Ascending aorta (tissue), 2 donors: ENCODE measurements around the gene LRP5. TPM values are rescaled to one million over a fixed set of nuclear protein-coding genes. Genes with fewer than 3 reads are reported as not detected.
A peak's percentile ranks its signal among the peaks of the same experiment; 100 is the strongest.

Source experiments
- DNase-seq, 2 donors: peaks; one replicate each; pipeline ENCODE4 v3.0.0-alpha.2; 2019; ENCODE audit warnings: low spot score in 2 of 2
- H3K27ac ChIP-seq, 2 donors: fragments of 200-600 bp; sonication (generic); one replicate each; pipeline ENCODE4 v1.5.1; 2016 to 2017; ENCODE audit warnings: mild to moderate bottlenecking in 1 of 2
- H3K27me3 ChIP-seq: fragments of 200-600 bp; sonication (generic); one replicate; pipeline ENCODE4 v1.5.1; 2017
- H3K36me3 ChIP-seq, 2 donors: fragments of 200-600 bp; sonication (generic); one replicate each; pipeline ENCODE4 v1.5.1; 2016
- H3K4me1 ChIP-seq, 2 donors: fragments of 200-600 bp; sonication (generic); one replicate each; pipeline ENCODE4 v1.5.1; 2016 to 2017; ENCODE audit warnings: mild to moderate bottlenecking in 1 of 2
- H3K4me3 ChIP-seq, 2 donors: fragments of 200-600 bp; sonication (generic); one replicate each; pipeline ENCODE4 v1.5.1; 2016 to 2017; ENCODE audit warnings: mild to moderate bottlenecking in 1 of 2
- H3K9me3 ChIP-seq, 2 donors: fragments of 200-600 bp; sonication (generic); one replicate each; pipeline ENCODE4 v1.5.1; 2016
- intact Hi-C: fragments of 100-400 bp; cut with DNase I; formaldehyde crosslinking; loops from one replicate; pipeline ENCODE4 v1.15.1; 2023
- total RNA-seq: library from RNA; depleted of rRNA; stranded (reverse); fragments of >200 nt; gene quantifications from one replicate; pipeline ENCODE4 v1.1.0, GENCODE V29; 2016
- TF ChIP-seq, protein P1 (sequence below), 3 experiments: fragments of 200-600 bp in 2 of 3; fragments of 450-650 bp in 1 of 3; sonication (generic) in 2 of 3; IDR thresholded peaks; one replicate each; pipeline ENCODE4 v1.5.1; 2016 to 2019; ENCODE audit warnings: antibody characterized with exemption in 3 of 3, mild to moderate bottlenecking in 1 of 3, moderate library complexity in 1 of 3

LRP5 gene
- total RNA-seq, 1 donor from 2014 or later = 130 TPM

DNA sequence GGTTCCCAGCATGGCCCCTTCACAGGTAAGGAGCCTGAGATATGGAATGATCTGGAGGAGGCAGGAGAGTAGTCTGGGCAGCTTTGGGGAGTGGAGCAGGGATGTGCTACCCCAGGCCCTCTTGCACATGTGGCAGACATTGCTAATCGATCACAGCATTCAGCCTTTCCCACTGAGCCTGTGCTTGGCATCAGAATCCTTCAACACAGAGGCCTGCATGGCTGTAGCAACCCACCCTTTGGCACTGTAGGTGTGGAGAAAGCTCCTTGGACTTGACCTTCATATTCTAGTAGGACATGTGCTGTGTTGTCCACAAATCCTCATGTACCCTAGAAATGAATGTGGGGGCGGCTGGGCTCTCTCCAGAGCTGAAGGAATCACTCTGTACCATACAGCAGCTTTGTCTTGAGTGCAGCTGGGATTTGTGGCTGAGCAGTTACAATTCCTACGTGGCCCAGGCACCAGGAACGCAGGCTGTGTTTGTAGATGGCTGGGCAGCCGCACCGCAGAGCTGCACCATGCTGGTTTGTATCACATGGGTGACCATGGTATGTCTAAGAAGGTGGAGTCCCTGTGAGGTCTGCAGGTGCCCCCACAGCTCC is 126.4 kb downstream of the LRP5 start:
- intact Hi-C loops = no loop called here
- no peak for DNase-seq
- Histone ChIP-seq H3K36me3 (peaks cover 77 to 92% of the 10 kb centered on the region in 2 donors), H3K27ac (peak overlapping the region in 1 of 2 donors; percentile 65), H3K4me1 (peaks cover 0 to 6% of the 10 kb centered on the region in 2 donors), H3K9me3 (no peaks in the 10 kb centered on the region), H3K27me3 (no peaks in the 10 kb centered on the region), H3K4me3 (no peak overlapping the region)
- TF ChIP-seq, protein P1, sequence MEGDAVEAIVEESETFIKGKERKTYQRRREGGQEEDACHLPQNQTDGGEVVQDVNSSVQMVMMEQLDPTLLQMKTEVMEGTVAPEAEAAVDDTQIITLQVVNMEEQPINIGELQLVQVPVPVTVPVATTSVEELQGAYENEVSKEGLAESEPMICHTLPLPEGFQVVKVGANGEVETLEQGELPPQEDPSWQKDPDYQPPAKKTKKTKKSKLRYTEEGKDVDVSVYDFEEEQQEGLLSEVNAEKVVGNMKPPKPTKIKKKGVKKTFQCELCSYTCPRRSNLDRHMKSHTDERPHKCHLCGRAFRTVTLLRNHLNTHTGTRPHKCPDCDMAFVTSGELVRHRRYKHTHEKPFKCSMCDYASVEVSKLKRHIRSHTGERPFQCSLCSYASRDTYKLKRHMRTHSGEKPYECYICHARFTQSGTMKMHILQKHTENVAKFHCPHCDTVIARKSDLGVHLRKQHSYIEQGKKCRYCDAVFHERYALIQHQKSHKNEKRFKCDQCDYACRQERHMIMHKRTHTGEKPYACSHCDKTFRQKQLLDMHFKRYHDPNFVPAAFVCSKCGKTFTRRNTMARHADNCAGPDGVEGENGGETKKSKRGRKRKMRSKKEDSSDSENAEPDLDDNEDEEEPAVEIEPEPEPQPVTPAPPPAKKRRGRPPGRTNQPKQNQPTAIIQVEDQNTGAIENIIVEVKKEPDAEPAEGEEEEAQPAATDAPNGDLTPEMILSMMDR (IDR thresholded peaks at IDR 0.05) = no peak

DNA sequence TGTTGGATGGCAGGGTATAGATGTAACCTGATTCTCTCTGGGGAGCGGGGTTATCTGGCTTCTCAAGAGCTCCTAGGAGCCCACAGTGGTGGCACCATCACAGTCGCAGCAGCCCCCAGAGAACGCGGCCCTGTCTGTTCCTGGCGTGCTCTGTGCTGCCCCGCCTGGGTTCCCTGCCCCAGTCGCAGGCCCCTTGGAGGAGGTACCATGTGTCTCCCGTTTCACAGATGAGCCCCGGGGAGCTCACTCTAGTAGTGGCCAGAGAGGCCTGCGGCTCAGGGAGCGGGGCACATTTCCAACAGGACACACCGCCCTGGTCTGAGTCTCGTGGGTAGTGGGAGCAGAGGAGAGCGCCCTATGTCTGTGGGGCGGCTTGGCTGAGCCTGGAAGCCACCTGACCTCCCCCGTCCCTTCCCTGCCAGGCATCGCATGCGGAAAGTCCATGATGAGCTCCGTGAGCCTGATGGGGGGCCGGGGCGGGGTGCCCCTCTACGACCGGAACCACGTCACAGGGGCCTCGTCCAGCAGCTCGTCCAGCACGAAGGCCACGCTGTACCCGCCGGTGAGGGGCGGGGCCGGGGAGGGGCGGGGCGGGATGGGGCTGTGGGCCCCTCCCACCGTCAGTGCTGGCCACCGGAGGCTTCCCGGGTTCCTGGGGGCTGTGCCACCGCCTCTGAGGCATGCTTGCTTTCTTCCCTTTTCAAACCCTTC is 127.1 kb downstream of the LRP5 start:
- no peaks in the 10 kb centered on the region for H3K9me3 ChIP-seq
- no peaks in the 10 kb centered on the region for H3K27me3 ChIP-seq
- intact Hi-C loops = loop anchor here (10.0 kb wide), 1 partner anchor 425 kb away; the partner anchor contains the start of gene ALDH3B1
- no peak overlapping the region for H3K4me3 ChIP-seq
- no peak overlapping the region for H3K27ac ChIP-seq
- TF ChIP-seq, protein P1 (IDR thresholded peaks at IDR 0.05) = no peak
- DNase-seq = no peak
- H3K36me3 ChIP-seq = peaks cover 72 to 84% of the 10 kb centered on the region in 2 donors
- H3K4me1 ChIP-seq = peaks cover 0 to 6% of the 10 kb centered on the region in 2 donors

DNA sequence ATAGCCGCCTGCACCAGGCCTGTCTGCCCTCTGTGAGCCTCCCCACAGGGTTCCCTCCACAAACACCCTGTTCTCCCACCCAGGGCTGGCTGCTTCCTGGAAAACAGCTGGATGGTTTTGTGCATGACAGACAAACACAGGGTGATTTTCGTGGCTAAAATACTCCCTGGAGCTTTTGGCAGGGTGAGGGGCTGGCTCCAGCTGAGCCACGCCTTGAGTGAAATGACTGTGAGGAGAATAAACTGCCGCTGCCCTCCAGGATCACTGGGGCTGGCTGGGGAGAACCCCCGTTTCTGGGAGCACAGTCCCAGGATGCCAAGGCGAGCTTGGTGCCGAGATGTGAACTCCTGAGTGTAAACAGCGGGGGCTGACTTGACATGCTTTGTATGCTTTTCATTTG is 127.8 kb downstream of the LRP5 start:
- DNase-seq = no peak
- Histone ChIP-seq H3K9me3 (no peaks in the 10 kb centered on the region), H3K4me1 (peaks cover 0 to 6% of the 10 kb centered on the region in 2 donors), H3K27me3 (no peaks in the 10 kb centered on the region), H3K4me3 (no peak overlapping the region), H3K27ac (no peak overlapping the region), H3K36me3 (peaks cover 65 to 79% of the 10 kb centered on the region in 2 donors)
- TF ChIP-seq, protein P1 (IDR thresholded peaks at IDR 0.05) = no peak
- intact Hi-C loops = loop anchor here (10.0 kb wide), 1 partner anchor 425 kb away; the partner anchor contains the start of gene ALDH3B1

DNA sequence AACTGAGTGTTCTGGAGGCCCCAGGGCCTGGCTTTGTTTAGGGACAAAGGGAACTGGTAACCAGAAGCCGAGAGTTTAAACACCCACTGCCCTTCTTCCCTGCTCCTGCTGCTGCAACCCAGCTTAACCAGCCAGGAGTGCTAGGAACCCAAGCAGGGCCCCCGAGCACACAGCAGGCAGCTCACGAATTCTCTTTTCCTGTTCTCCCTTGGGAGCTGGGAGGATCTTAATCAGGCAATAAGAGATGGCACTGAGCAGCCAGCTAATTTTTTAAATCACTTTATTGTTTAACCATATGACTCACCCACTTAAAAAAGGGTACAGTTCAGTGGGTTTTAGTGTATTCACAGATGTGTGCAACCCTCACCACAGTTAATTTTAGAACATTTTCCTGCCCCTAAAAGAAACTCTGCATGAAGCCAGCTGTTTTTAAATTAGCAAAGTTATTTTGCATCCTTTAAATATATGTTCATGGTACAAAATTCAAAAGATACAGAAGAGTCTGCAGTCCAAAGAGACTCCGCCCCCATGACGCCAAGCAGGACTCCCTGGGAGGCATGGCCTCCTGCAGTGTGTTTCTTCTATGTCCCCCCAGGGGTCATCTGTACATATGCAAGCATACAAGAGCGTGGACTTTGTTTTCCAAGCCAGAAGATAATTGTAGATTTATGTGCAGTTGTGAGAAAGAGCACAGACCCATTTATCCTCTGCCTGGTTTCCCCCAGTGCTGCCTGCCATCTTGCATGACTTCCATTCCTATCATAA is 129.3 kb downstream of the LRP5 start:
- intact Hi-C loops = loop anchor here (10.0 kb wide), 1 partner anchor 427 kb away; the partner anchor contains the start of gene ALDH3B1
- H3K9me3 ChIP-seq = no peaks in the 10 kb centered on the region
- no peaks in the 10 kb centered on the region for H3K27me3 ChIP-seq
- TF ChIP-seq, protein P1 (IDR thresholded peaks at IDR 0.05) = no peak
- no peak for DNase-seq
- peaks cover 0 to 6% of the 10 kb centered on the region in 2 donors for H3K4me1 ChIP-seq
- H3K4me3 ChIP-seq = no peak overlapping the region
- H3K36me3 ChIP-seq = peaks cover 51 to 76% of the 10 kb centered on the region in 2 donors
- no peak overlapping the region for H3K27ac ChIP-seq

DNA sequence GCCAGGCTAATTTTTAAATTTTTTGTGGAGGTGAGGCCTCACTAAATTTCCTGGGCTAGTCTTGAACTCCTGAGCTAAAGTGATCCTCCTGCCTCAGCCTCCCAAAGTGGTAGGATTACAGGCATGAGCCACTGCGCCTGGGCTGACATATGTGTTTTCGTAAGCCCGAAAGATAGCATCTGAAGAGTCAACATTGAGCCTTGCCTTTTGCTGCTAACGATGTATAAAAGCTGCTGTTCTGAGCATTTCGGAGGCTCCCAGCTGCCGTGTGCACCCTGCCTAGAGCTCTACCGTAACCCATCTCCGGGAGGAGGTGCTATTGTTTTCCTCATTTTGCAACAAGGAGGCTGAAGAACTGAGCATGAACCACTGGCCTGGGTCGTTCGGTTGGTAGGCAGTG is 130.0 kb downstream of the LRP5 start:
- H3K4me3 ChIP-seq = no peak overlapping the region
- H3K27ac ChIP-seq = no peak overlapping the region
- intact Hi-C loops = loop anchor here (10.0 kb wide), 1 partner anchor 428 kb away; the partner anchor contains the start of gene ALDH3B1
- no peaks in the 10 kb centered on the region for H3K9me3 ChIP-seq
- no peak for DNase-seq
- no peaks in the 10 kb centered on the region for H3K27me3 ChIP-seq
- TF ChIP-seq, protein P1 (IDR thresholded peaks at IDR 0.05) = no peak
- peaks cover 46 to 73% of the 10 kb centered on the region in 2 donors for H3K36me3 ChIP-seq
- H3K4me1 ChIP-seq = peaks cover 0 to 6% of the 10 kb centered on the region in 2 donors
